GM12878 (cell line): ENCODE measurements around the gene ZNF280A.

Experiments
- ATF3 ChIP-seq: IDR thresholded peaks from 2 replicates; pipeline ENCODE4 v1.6.1; 2011; ENCODE audit warnings: low read depth, mild to moderate bottlenecking, low read length, moderate library complexity, borderline replicate concordance; ENCODE audit errors: extremely low read depth
- EZH2 ChIP-seq: IDR thresholded peaks from 2 replicates; pipeline ENCODE4 v1.6.1; 2012; ENCODE audit warnings: low read depth, mild to moderate bottlenecking, control low read depth, inconsistent platforms, low read length, borderline replicate concordance; ENCODE audit not compliant: control insufficient read depth
- HDAC6 ChIP-seq: fragments of 200-600 bp; sonication (generic); IDR thresholded peaks from one replicate; pipeline ENCODE4 v1.8.0; 2017; ENCODE audit warnings: antibody characterized with exemption; ENCODE audit not compliant: unreplicated experiment
- MYC ChIP-seq: IDR thresholded peaks from 2 replicates; pipeline ENCODE4 v1.6.1; 2011; ENCODE audit warnings: mild to moderate bottlenecking, low read length, moderate library complexity, inconsistent platforms; ENCODE audit not compliant: insufficient read depth, insufficient replicate concordance, insufficient read length, severe bottlenecking
- RAD21 ChIP-seq: IDR thresholded peaks from 2 replicates; pipeline ENCODE4 v1.6.1; 2011; ENCODE audit warnings: mild to moderate bottlenecking, low read depth, low read length, moderate library complexity; ENCODE audit not compliant: insufficient read depth

DNA sequence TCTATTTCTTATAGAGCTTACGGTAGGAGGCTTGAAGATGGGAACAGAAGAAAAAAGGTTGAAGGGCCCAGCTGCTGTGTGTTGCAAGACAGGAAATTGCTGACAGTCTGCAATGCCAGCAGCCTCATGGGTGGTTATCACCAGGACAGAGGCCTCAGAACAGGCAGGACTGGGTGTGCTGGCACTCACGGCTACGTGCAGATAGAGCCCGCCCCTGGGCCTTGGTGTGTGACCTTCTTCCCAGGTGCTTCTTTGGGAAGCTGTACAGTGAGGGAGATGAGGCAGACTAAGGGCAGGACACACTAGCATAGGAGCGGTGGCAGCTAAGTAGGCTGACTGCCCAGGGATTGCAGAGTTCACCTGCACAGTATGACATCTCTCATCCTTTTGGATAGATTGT, 26.4 kb upstream of the ZNF280A start:
- TF ChIP-seq HDAC6 (no peak), ATF3 (no peak), RAD21 (no peak), MYC (no peak), EZH2 (no peak)
